Upper lobe of left lung (tissue), 4 donors: ENCODE results near the gene CCL22.

ENCODE experiments used
- CTCF ChIP-seq, 6 experiments: fragments of 450-650 bp in 4 of 6; fragments of 200-600 bp in 2 of 6; sonication (generic) in 2 of 6; IDR thresholded peaks; one replicate each; pipeline ENCODE4 v1.5.1; 2016 to 2019; ENCODE audit warnings: antibody characterized with exemption in 6 of 6
- POLR2A ChIP-seq, 4 donors: fragments of 450-650 bp; IDR thresholded peaks; one replicate each; pipeline ENCODE4 v1.5.1; 2016 to 2017; ENCODE audit warnings: antibody characterized with exemption in 4 of 4, mild to moderate bottlenecking in 2 of 4
- POLR2AphosphoS5 ChIP-seq, 2 donors: sonication (generic); formaldehyde crosslinking; IDR thresholded peaks; one replicate each; pipeline ENCODE4 v1.5.1; 2017; ENCODE audit warnings: antibody characterized with exemption in 2 of 2

DNA sequence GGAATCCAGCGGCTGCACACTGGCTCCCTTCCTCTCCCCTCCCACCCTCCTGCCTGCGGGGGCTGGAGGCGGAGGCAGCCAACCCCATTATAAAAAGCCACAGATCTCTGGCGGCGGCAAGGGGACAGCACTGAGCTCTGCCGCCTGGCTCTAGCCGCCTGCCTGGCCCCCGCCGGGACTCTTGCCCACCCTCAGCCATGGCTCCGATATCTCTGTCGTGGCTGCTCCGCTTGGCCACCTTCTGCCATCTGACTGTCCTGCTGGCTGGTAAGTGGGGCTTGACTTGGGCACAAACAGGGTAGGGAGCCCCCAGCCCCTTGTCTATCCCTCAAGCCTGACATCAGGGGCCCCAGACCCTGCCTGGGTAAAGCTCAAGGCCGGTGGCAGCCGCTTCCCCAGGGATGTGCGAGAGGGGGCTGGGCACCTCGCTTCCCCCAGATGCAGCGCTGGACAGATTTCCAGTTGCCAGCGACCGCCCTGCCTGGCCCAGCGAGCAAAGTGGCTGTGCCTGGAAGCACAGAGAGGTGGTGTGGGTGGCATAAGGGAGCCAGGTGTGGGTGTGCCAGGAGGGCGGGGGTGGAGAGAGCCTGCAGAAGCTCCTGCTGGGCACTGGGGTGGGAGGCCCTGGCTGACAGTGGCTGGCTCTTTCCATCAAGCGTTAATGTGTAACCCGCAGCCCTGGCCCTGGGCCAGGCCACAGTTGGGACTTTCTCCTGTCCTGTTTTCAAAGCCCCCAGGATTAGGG, 14.0 kb downstream of the CCL22 start, which contains the start of gene CX3CL1:
- TF ChIP-seq CTCF (IDR thresholded peaks at IDR 0.05) (peak in 2 of 6 experiments; percentile 19 to 39), POLR2A (IDR thresholded peaks at IDR 0.05) (peak in 3 of 4 donors; percentile 77 to 87 (median 79)), POLR2AphosphoS5 (IDR thresholded peaks at IDR 0.05) (peak; percentile 62 to 89)
